ENCODE measurements around the gene TGFB1.

DNA sequence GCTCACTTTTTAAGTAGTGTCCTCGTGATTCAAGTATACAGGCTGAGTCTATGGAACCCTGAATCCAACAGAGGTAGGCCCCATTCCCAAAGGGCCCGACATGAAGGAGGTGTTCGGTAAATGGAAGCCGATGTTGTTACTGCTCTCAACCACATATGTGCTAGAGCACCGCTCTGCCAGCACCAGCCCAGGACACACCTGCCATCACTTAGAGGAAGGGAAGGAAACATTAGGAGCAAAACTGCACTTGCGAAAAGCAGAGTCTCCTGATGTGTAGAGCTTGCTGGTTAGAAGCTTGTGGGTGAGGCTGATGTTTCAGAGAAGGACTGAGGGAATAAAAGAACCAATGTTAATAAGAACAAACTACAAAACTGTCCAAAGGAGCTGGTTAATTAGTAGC, 53.2 kb downstream of the TGFB1 start:
- TF ChIP-seq CTCF (conservative IDR thresholded peaks at IDR 0.05; ENCODE audit: low read length) (no peak), EZH2phosphoT487 (IDR thresholded peaks at IDR 0.05; ENCODE audit: borderline replicate concordance) (no peak)

Measured in Loucy (cell line).